Sigmoid colon (tissue), 7 donors: ENCODE data around the gene POFUT1. TPM values are rescaled to one million over a fixed set of nuclear protein-coding genes. Genes with fewer than 3 reads are reported as not detected.
"Not testable (repeated sequence)": the region's sequence is repeated elsewhere in the genome, so short reads cannot be mapped to it uniquely, and the experiment has no call there.

ENCODE experiments used
- DNase-seq: peaks from one replicate; pipeline ENCODE4 v3.0.0-alpha.2; 2019
- H3K27ac ChIP-seq, 4 donors: fragments of 200-600 bp; sonication (generic); one replicate each; pipeline ENCODE4 v1.5.1; 2016 to 2019; ENCODE audit warnings: mild to moderate bottlenecking in 1 of 4
- H3K27me3 ChIP-seq, 3 donors: fragments of 200-600 bp; sonication (generic); one replicate each; pipeline ENCODE4 v1.5.1; 2019; ENCODE audit warnings: mild to moderate bottlenecking in 1 of 3
- H3K36me3 ChIP-seq, 4 donors: fragments of 200-600 bp; sonication (generic); one replicate each; pipeline ENCODE4 v1.5.1; 2016 to 2019
- H3K4me1 ChIP-seq, 4 donors: fragments of 200-600 bp; sonication (generic); one replicate each; pipeline ENCODE4 v1.5.1; 2017 to 2019
- H3K4me3 ChIP-seq, 4 donors: fragments of 200-600 bp; sonication (generic); one replicate each; pipeline ENCODE4 v1.5.1; 2017 to 2019; ENCODE audit warnings: mild to moderate bottlenecking in 2 of 4, moderate library complexity in 1 of 4
- H3K9me3 ChIP-seq, 4 donors: fragments of 200-600 bp in 3 of 4; sonication (generic) in 3 of 4; one replicate each; pipeline versions ENCODE4 v1.5.1 to v1.6.1; 2013 to 2019
- EP300 ChIP-seq, 4 donors: sonication (generic); formaldehyde crosslinking; IDR thresholded peaks; one replicate each; pipeline ENCODE4 v1.6.1; 2017; ENCODE audit warnings: antibody characterized with exemption in 4 of 4
- POLR2A ChIP-seq, 2 donors: fragments of 450-650 bp; IDR thresholded peaks; one replicate each; pipeline ENCODE4 v1.6.1; 2016; ENCODE audit warnings: antibody characterized with exemption in 2 of 2, mild to moderate bottlenecking in 2 of 2, moderate library complexity in 2 of 2
- POLR2AphosphoS5 ChIP-seq, 4 donors: sonication (generic); formaldehyde crosslinking; IDR thresholded peaks; one replicate each; pipeline ENCODE4 v1.6.1; 2017; ENCODE audit warnings: antibody characterized with exemption in 4 of 4
- WGBS, 2 donors: extraction: QIAGEN DNeasy Blood & Tissue Kit; methylation state at CpG; one replicate each; pipeline ENCODE4 v1.1.7; 2013; 5-methylcytosine and 5-hydroxymethylcytosine counted together
- intact Hi-C: fragments of 100-400 bp; cut with DNase I; formaldehyde crosslinking; loops from one replicate; pipeline ENCODE4 v1.15.1; 2023
- polyA plus RNA-seq, 3 donors: library from polyadenylated mRNA; stranded (reverse); fragments of 200-250 nt; gene quantifications; one replicate each; pipeline ENCODE4 v1.2.3, GENCODE V29; 2013
- total RNA-seq, 4 donors: library from RNA; depleted of rRNA; stranded (reverse); fragments of >200 nt; gene quantifications; one replicate each; pipeline ENCODE4 v1.1.0, GENCODE V29; 2016
- TF ChIP-seq, protein P1 (sequence below), 4 experiments: fragments of 450-650 bp in 3 of 4; fragments of 200-600 bp in 1 of 4; IDR thresholded peaks; one replicate each; pipeline ENCODE4 v1.5.1; 2016 to 2019; ENCODE audit warnings: antibody characterized with exemption in 4 of 4, mild to moderate bottlenecking in 3 of 4, moderate library complexity in 2 of 4
- donor health status: healthy with polysubstance abuse.
- donor health status: Bipolar disorder and iron deficiency.
- donor health status: healthy.

The POFUT1 gene
- total and polyA plus RNA-seq, 7 donors: 7.2 to 31.6 (median 25.3) TPM

DNA sequence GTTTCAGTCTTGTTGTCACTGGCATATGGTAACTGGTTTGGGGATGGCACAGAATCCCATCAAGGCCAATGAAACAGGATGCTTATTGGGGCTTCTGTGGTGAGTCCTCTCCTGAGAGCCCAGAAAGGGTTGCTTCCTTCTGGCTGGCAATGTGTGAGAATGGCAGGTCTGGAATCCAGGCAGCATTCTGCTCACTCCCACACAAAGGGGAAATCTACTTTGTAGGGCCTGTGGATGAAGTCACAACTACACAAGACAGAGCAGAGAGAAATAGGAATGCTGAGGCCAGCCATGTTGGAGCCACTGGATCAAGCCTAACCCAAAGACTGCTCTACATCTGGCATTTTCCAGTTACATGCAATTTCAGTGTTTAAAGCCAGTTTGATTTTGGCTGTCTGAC is 15.8 kb upstream of the POFUT1 start:
- Histone ChIP-seq H3K4me1 (peaks cover 0 to 46% (median 23%) of the 10 kb centered on the region in 4 donors), H3K36me3 (peaks cover under 1 to 22% (median 17%) of the 10 kb centered on the region in 4 donors), H3K27ac (no peak overlapping the region), H3K27me3 (no peaks in the 10 kb centered on the region), H3K4me3 (no peak overlapping the region), H3K9me3 (no peaks in the 10 kb centered on the region)
- TF ChIP-seq, protein P1, sequence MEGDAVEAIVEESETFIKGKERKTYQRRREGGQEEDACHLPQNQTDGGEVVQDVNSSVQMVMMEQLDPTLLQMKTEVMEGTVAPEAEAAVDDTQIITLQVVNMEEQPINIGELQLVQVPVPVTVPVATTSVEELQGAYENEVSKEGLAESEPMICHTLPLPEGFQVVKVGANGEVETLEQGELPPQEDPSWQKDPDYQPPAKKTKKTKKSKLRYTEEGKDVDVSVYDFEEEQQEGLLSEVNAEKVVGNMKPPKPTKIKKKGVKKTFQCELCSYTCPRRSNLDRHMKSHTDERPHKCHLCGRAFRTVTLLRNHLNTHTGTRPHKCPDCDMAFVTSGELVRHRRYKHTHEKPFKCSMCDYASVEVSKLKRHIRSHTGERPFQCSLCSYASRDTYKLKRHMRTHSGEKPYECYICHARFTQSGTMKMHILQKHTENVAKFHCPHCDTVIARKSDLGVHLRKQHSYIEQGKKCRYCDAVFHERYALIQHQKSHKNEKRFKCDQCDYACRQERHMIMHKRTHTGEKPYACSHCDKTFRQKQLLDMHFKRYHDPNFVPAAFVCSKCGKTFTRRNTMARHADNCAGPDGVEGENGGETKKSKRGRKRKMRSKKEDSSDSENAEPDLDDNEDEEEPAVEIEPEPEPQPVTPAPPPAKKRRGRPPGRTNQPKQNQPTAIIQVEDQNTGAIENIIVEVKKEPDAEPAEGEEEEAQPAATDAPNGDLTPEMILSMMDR (IDR thresholded peaks at IDR 0.05): no peak
- TF ChIP-seq POLR2AphosphoS5 (IDR thresholded peaks at IDR 0.05) (no peak), EP300 (IDR thresholded peaks at IDR 0.05) (no peak), POLR2A (IDR thresholded peaks at IDR 0.05) (no peak)
- intact Hi-C loops: loop anchor here (5.0 kb wide), 1 partner anchor 85 kb away; the partner anchor contains the start of gene KIF3B
- no peak for DNase-seq

DNA sequence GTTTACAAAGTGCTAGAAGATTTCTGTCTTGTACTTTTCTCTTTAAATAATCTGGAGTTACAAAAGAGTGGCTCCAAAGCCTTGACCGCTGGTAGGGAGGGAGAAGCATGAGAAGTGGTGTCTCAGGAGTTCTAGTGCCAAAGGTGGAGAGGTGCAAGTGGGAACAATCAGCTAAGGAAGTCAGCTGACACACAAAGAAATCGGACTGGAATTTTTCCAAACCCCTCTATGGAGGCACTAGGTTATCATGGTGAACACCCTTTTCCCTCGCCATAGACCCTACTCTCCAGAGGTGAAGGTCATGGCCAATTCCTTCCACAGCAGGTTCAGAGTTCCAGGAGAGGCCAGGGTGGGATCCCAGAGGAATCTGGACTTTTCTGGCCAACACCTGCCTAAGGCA is 15.0 kb upstream of the POFUT1 start:
- no peaks in the 10 kb centered on the region for H3K9me3 ChIP-seq
- H3K4me3 ChIP-seq: no peak overlapping the region
- TF ChIP-seq POLR2AphosphoS5 (IDR thresholded peaks at IDR 0.05): no peak
- TF ChIP-seq EP300 (IDR thresholded peaks at IDR 0.05): no peak
- TF ChIP-seq, protein P1 (IDR thresholded peaks at IDR 0.05): no peak
- no peak for TF ChIP-seq POLR2A (IDR thresholded peaks at IDR 0.05)
- peak overlapping the region in 2 of 4 donors; percentile 39 to 55 for H3K27ac ChIP-seq
- intact Hi-C loops: loop anchor here (5.0 kb wide), 1 partner anchor 85 kb away; the partner anchor contains the start of gene KIF3B
- 62 to 81% methylated on average over 3 of the region's 3 CpGs for WGBS, 2 donors
- H3K4me1 ChIP-seq: peaks cover 0 to 40% (median 22%) of the 10 kb centered on the region in 4 donors
- DNase-seq: no peak
- H3K36me3 ChIP-seq: peaks cover 7 to 30% (median 25%) of the 10 kb centered on the region in 4 donors
- no peaks in the 10 kb centered on the region for H3K27me3 ChIP-seq

DNA sequence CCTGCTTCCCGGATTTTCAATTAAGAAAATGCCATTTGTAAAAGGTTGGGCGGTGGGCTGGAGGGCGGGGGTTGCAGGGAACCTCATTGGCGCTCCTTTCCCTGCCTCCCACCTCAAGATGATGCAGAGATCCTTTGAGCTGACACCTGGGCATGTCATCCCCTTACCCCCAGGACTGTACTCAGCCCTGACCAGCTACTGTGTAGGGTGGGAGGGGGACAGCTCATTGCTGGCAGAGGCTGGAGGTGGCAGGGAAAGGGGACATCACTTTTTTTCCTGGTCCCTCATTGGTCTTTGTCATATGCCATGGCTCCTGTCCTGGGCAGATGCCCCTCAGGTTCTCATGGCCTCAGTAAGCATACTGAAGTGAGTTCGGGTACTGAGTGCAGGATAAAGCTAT is 14.3 kb upstream of the POFUT1 start:
- H3K36me3 ChIP-seq: peaks cover 7 to 35% (median 25%) of the 10 kb centered on the region in 4 donors
- DNase-seq, H3K9me3 ChIP-seq, H3K4me3 ChIP-seq, H3K27me3 ChIP-seq: not testable (repeated sequence)
- intact Hi-C loops: loop anchor here (5.0 kb wide), 1 partner anchor 84 kb away; the partner anchor contains the start of gene KIF3B
- 88 to 96% methylated on average over 5 of the region's 5 CpGs for WGBS, 2 donors
- H3K4me1 ChIP-seq: peaks cover 0 to 34% (median 18%) of the 10 kb centered on the region in 4 donors
- peak overlapping the region in 2 of 4 donors; percentile 39 to 55 for H3K27ac ChIP-seq

DNA sequence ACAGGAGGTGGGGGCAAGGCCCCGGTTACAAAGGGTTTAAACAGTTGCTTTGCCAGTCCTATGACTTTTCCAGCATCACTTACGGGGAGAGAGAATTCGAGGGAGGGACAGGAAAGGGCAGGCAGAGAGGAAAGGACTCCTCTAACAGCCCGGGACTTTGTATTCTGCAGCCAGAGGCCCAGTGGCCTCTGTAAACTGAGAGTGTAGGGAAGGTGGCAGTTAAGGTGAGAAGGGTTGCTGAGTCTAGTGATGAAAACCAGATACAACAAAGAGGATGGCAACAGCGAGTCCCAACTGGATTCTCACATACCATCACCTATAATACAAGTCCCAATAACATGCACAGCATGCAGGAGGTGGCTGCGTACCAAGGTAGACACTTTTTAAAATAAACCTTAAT is 13.7 kb upstream of the POFUT1 start:
- 85 to 86% methylated on average over 6 of the region's 6 CpGs for WGBS, 2 donors
- Histone ChIP-seq H3K27me3 (no peaks in the 10 kb centered on the region), H3K36me3 (peaks cover 7 to 42% (median 25%) of the 10 kb centered on the region in 4 donors), H3K4me1 (peaks cover 0 to 27% (median 11%) of the 10 kb centered on the region in 4 donors), H3K4me3 (no peak overlapping the region), H3K27ac (peak overlapping the region in 2 of 4 donors; percentile 39 to 55), H3K9me3 (no peaks in the 10 kb centered on the region)
- TF ChIP-seq, protein P1 (IDR thresholded peaks at IDR 0.05): no peak
- TF ChIP-seq EP300 (IDR thresholded peaks at IDR 0.05): no peak
- TF ChIP-seq POLR2A (IDR thresholded peaks at IDR 0.05): no peak
- no peak for TF ChIP-seq POLR2AphosphoS5 (IDR thresholded peaks at IDR 0.05)
- intact Hi-C loops: loop anchor here (5.0 kb wide), 1 partner anchor 83 kb away; the partner anchor contains the start of gene KIF3B
- DNase-seq: peak; percentile 10

DNA sequence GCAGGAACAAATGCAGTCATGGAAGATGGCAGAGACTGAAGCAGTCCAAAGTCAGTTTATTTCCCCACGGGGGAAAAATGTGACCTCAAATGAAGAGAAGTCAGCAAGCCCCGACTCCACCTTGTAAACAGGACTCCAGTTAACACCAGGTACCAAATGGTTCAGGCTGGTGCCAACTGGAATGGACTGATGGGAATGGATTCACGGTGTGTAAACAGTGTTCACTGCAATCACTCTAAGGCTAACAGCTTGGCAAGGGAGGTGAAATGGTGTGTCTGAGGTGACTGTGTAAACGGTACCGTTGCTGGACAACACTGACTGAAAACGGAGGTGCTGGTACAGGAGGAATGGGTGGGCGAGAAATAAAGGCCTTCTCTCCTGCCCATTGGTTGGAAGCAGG is 12.1 kb upstream of the POFUT1 start:
- 32 to 68% methylated on average over 7 of the region's 7 CpGs for WGBS, 2 donors
- Histone ChIP-seq H3K4me3 (no peak overlapping the region), H3K4me1 (peaks cover 0 to 19% (median 3%) of the 10 kb centered on the region in 4 donors), H3K27me3 (no peaks in the 10 kb centered on the region), H3K9me3 (no peaks in the 10 kb centered on the region), H3K36me3 (peaks cover 7 to 58% (median 26%) of the 10 kb centered on the region in 4 donors), H3K27ac (no peak overlapping the region)
- DNase-seq: no peak
- intact Hi-C loops: no loop called here
- TF ChIP-seq, protein P1 (IDR thresholded peaks at IDR 0.05): no peak

DNA sequence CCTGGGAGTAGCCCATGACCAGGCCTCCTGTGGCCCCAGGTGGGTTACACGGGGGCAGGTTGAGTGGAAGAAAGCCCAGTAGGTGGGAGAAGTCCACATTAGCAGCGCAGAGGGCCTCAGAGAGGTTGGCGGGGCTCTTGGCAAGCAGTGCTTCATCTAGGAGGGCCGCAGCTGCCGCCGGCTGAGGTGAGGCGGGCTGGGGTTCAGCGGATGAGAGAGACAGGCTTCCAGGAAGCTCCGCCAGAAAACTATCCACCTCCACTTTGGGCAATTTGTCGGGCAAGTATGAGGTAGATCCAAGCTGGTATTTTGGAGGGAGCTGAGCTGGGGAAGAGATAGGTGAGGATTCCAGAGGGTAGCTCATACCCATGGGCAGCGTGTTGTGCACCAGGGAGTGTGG is 11.1 kb upstream of the POFUT1 start:
- 95 to 97% methylated on average over 11 of the region's 11 CpGs for WGBS, 2 donors
- H3K9me3 ChIP-seq, H3K27me3 ChIP-seq, H3K4me3 ChIP-seq, DNase-seq, H3K27ac ChIP-seq, intact Hi-C loops: not testable (repeated sequence)
- Histone ChIP-seq H3K36me3 (peaks cover 7 to 68% (median 32%) of the 10 kb centered on the region in 4 donors), H3K4me1 (peaks cover 0 to 19% (median 2%) of the 10 kb centered on the region in 4 donors)

DNA sequence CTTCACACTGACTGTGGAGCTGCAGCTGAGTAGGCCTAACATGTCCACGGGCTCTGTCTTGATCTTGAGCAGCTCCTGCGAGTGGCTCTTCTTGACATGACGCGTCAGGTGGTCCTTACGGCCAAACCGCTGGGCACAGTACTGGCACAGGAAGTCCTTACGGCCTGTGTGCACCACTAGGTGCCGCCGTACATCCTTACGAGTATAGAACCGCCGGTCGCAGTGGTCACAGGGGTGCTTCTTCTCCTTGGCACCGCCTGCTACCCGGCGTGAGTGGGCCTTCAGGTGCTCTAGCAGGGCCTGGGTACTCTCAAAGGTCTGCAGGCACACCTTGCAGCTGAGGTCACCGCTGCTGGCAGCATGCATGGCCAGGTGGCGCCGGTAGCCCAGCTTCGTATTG is 10.5 kb upstream of the POFUT1 start:
- Histone ChIP-seq H3K4me1 (peaks cover 0 to 19% (median 2%) of the 10 kb centered on the region in 4 donors), H3K36me3 (peaks cover 7 to 72% (median 33%) of the 10 kb centered on the region in 4 donors)
- DNase-seq, H3K27ac ChIP-seq, H3K9me3 ChIP-seq, H3K27me3 ChIP-seq, intact Hi-C loops, H3K4me3 ChIP-seq: not testable (repeated sequence)
- 94% methylated on average over 20 of the region's 20 CpGs for WGBS, 2 donors
